ENCODE results near the gene LTB4R.

DNA sequence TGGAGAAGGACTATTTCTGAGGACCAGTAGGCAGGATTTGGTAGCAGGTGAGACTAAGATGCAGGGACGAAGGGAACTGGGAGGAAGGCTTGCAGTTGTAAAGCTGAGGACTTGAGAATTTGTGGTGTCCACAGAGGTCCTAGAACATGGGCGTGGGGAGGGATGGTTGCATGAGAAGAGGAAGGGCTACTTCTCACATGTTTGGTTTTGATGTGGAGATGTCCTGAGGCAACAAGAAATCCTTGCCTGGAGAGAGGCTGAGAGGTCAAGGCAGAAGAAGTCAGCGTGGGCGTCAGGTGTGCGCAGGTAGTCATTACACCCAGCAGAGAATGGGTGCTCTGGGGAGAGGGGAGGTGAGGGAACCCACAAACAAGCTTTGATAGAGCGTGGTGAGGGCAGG is 34.2 kb upstream of the LTB4R start:
- TF ChIP-seq, protein P1, sequence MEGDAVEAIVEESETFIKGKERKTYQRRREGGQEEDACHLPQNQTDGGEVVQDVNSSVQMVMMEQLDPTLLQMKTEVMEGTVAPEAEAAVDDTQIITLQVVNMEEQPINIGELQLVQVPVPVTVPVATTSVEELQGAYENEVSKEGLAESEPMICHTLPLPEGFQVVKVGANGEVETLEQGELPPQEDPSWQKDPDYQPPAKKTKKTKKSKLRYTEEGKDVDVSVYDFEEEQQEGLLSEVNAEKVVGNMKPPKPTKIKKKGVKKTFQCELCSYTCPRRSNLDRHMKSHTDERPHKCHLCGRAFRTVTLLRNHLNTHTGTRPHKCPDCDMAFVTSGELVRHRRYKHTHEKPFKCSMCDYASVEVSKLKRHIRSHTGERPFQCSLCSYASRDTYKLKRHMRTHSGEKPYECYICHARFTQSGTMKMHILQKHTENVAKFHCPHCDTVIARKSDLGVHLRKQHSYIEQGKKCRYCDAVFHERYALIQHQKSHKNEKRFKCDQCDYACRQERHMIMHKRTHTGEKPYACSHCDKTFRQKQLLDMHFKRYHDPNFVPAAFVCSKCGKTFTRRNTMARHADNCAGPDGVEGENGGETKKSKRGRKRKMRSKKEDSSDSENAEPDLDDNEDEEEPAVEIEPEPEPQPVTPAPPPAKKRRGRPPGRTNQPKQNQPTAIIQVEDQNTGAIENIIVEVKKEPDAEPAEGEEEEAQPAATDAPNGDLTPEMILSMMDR (conservative IDR thresholded peaks at IDR 0.05 in 1 of 2, IDR thresholded peaks at IDR 0.05 in 1 of 2; ENCODE audit: extremely low read depth in 1 of 2, insufficient read depth in 1 of 2, low read depth in 1 of 2, low read length in 2 of 2): no peak
- TF ChIP-seq EZH2 (IDR thresholded peaks at IDR 0.05; ENCODE audit: borderline replicate concordance, low read length): no peak

All from mammary epithelial cell (primary cell).